Measurements from ENCODE around the gene PACSIN2.

GRCh38 chr22:42891696-42892095 lies 123.3 kb downstream of the PACSIN2 start:
- TF ChIP-seq CHD2 (IDR thresholded peaks at IDR 0.05; ENCODE audit: low read depth, low read length) (no peak), SIX4 (CRISPR knock-in tag; IDR thresholded peaks at IDR 0.05) (no peak), ZNF703 (CRISPR knock-in tag; IDR thresholded peaks at IDR 0.05; ENCODE audit: borderline replicate concordance) (no peak), SP2 (CRISPR knock-in tag; IDR thresholded peaks at IDR 0.05) (no peak), RERE (CRISPR knock-in tag; IDR thresholded peaks at IDR 0.05; ENCODE audit: low read depth) (no peak), POLR2A (IDR thresholded peaks at IDR 0.05; ENCODE audit: insufficient read depth in 1 of 2, low read depth in 2 of 2, low read length in 2 of 2) (no peak), EZH2 (conservative IDR thresholded peaks at IDR 0.05; ENCODE audit: low read depth, low read length) (no peak), ZMYM2 (CRISPR knock-in tag; IDR thresholded peaks at IDR 0.05) (no peak), CTCF (CRISPR knock-in tag; IDR thresholded peaks at IDR 0.05) (no peak), FOXO1 (CRISPR knock-in tag; IDR thresholded peaks at IDR 0.05) (no peak), POLR2AphosphoS5 (IDR thresholded peaks at IDR 0.05; ENCODE audit: low read depth, low read length) (no peak), BRCA1 (CRISPR knock-in tag; IDR thresholded peaks at IDR 0.05) (no peak), RNF2 (conservative IDR thresholded peaks at IDR 0.05; ENCODE audit: low read depth) (no peak), CEBPB (IDR thresholded peaks at IDR 0.05; ENCODE audit: borderline replicate concordance, low read depth, low read length) (no peak)
